Transverse colon (tissue), 4 donors: ENCODE data around the gene PLEKHA6. TPM values are rescaled to one million over a fixed set of nuclear protein-coding genes. Genes with fewer than 3 reads are reported as not detected.
A peak's percentile ranks its signal among the peaks of the same experiment; 100 is the strongest.

Experiments used
- DNase-seq: peaks from one replicate; pipeline ENCODE4 v3.0.0-alpha.2; 2019
- H3K27ac ChIP-seq, 4 donors: fragments of 200-600 bp; sonication (generic); 2 replicates each; pipeline ENCODE4 v1.5.1; 2016 to 2018; ENCODE audit warnings: inconsistent platforms in 4 of 4
- H3K27me3 ChIP-seq: fragments of 200-600 bp; sonication (generic); 2 replicates; pipeline ENCODE4 v1.5.1; 2017; ENCODE audit warnings: inconsistent platforms
- H3K36me3 ChIP-seq, 4 donors: fragments of 200-600 bp; sonication (generic); 2 replicates each; pipeline ENCODE4 v1.5.1; 2017 to 2019; ENCODE audit warnings: inconsistent platforms in 4 of 4
- H3K4me1 ChIP-seq, 4 donors: fragments of 200-600 bp; sonication (generic); 2 replicates each; pipeline ENCODE4 v1.5.1; 2017 to 2020; ENCODE audit warnings: inconsistent platforms in 4 of 4
- H3K4me3 ChIP-seq, 4 donors: fragments of 200-600 bp; sonication (generic); 1 replicate in 1 of 4; 2 replicates in 3 of 4; pipeline versions ENCODE4 v1.5.1 to v1.6.1; 2017 to 2019; ENCODE audit warnings: inconsistent platforms in 4 of 4
- H3K9me3 ChIP-seq, 2 donors: fragments of 200-600 bp; sonication (generic); 2 replicates each; pipeline ENCODE4 v1.5.1; 2017 to 2019; ENCODE audit warnings: inconsistent platforms in 2 of 2
- EP300 ChIP-seq: sonication (generic); formaldehyde crosslinking; IDR thresholded peaks from one replicate; pipeline ENCODE4 v1.6.1; 2017; ENCODE audit warnings: antibody characterized with exemption, low read depth
- POLR2A ChIP-seq: fragments of 450-650 bp; IDR thresholded peaks from one replicate; pipeline ENCODE4 v1.6.1; 2016; ENCODE audit warnings: antibody characterized with exemption, mild to moderate bottlenecking, moderate library complexity
- POLR2AphosphoS5 ChIP-seq, 3 donors: sonication (generic); formaldehyde crosslinking; IDR thresholded peaks; one replicate each; pipeline ENCODE4 v1.6.1; 2016; ENCODE audit warnings: antibody characterized with exemption in 3 of 3
- WGBS, 2 donors: methylation state at CpG; one replicate each; pipeline ENCODE4 v1.1.5; 2018; ENCODE audit warnings: low coverage in 1 of 2; 5-methylcytosine and 5-hydroxymethylcytosine counted together
- in situ Hi-C, 4 donors: fragments of 200-750 bp; cut with MboI; loops; one replicate each; pipeline versions ENCODE4 v1.15.0 to v1.15.1; 2017; ENCODE audit warnings: low sequenced_read_pairs in 3 of 4, low pct_ligation_motif_present in 1 of 4, low pct_unique_long_range_greater_than_20kb in 1 of 4
- intact Hi-C: fragments of 100-400 bp; cut with DNase I; formaldehyde crosslinking; loops from one replicate; pipeline ENCODE4 v1.15.1; 2023; ENCODE audit warnings: low total_unique reads
- total RNA-seq, 4 donors: library from RNA; depleted of rRNA; stranded (reverse); fragments of >200 nt; gene quantifications; one replicate each; pipeline ENCODE4 v1.1.0, GENCODE V29; 2016
- TF ChIP-seq, protein P1 (sequence below), 5 experiments: fragments of 200-600 bp in 3 of 5; fragments of 450-650 bp in 2 of 5; sonication (generic) in 3 of 5; IDR thresholded peaks; 1 replicate in 2 of 5; 2 replicates in 3 of 5; pipeline ENCODE4 v1.5.1; 2016 to 2017; ENCODE audit warnings: antibody characterized with exemption in 5 of 5, inconsistent platforms in 3 of 5, mild to moderate bottlenecking in 2 of 5, moderate library complexity in 1 of 5

Gene PLEKHA6
- total RNA-seq, 4 donors from 2014 or later = 58.7 to 209 (median 97.9) TPM

DNA sequence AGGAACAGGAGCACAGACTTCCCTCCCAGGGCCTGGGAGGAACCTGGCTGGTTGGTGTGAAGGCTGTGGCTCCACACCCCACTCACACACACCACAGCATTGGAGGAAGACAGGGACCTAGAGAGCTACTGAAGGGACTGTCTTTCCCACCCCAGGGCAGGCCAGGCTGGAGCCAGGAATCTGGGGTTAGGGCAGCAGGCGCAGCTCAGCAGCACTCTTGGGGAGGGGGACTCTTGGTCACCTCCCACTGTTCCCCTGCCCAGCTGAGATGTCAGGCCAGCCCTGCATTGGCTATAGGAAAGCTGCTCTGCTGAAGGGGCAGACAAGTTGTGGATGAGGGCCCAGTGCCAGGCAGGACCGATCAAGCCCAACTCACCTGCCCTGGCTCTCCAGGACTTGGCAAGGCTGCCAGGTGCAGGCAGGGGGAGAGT is 1.6 kb upstream of the PLEKHA6 start:
- Histone ChIP-seq H3K4me3 (no peak overlapping the region), H3K27me3 (no peaks in the 10 kb centered on the region), H3K9me3 (no peaks in the 10 kb centered on the region), H3K27ac (no peak overlapping the region), H3K4me1 (peaks cover 6 to 22% (median 14%) of the 10 kb centered on the region in 4 donors), H3K36me3 (no peaks in the 10 kb centered on the region)
- no peak for DNase-seq
- intact Hi-C loops = no loop called here
- TF ChIP-seq, protein P1, sequence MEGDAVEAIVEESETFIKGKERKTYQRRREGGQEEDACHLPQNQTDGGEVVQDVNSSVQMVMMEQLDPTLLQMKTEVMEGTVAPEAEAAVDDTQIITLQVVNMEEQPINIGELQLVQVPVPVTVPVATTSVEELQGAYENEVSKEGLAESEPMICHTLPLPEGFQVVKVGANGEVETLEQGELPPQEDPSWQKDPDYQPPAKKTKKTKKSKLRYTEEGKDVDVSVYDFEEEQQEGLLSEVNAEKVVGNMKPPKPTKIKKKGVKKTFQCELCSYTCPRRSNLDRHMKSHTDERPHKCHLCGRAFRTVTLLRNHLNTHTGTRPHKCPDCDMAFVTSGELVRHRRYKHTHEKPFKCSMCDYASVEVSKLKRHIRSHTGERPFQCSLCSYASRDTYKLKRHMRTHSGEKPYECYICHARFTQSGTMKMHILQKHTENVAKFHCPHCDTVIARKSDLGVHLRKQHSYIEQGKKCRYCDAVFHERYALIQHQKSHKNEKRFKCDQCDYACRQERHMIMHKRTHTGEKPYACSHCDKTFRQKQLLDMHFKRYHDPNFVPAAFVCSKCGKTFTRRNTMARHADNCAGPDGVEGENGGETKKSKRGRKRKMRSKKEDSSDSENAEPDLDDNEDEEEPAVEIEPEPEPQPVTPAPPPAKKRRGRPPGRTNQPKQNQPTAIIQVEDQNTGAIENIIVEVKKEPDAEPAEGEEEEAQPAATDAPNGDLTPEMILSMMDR (IDR thresholded peaks at IDR 0.05) = no peak
- TF ChIP-seq EP300 = no peak
- TF ChIP-seq POLR2AphosphoS5 (IDR thresholded peaks at IDR 0.05) = no peak
- TF ChIP-seq POLR2A = no peak
- 75% methylated on average over 2 of the region's 2 CpGs; no CpG with 5 or more reads in 1 of the 2 donors for WGBS, 2 donors
- in situ Hi-C loops = loop anchor here (5.0 to 25.0 kb wide), 6 partner anchors 94 to 499 kb away; partner anchors contain the start of genes REN (in 4 of the 4) and SNRPE (in 3 of the 4)

DNA sequence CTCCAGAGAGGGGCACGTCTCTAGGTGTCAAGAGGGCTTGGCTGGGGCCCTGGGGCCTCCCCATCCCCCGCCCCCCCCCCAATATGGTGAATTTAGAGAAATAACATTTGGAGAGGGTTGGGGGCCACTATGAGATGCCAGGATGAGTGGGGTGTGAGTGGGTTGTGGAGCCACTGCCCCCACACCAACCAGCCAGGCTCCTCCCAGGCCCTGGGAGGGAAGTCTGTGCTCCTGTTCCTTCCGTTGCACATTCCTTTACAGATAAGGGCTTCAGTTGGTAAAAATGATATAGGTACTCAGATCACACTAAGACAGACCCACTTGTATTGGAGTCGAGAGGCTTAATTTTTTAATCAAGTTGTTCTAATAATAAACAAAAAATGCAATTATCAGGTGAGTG is 585 bp upstream of the PLEKHA6 start:
- in situ Hi-C loops = loop anchor here (5.0 to 25.0 kb wide), 6 partner anchors 93 to 498 kb away; partner anchors contain the start of genes REN (in 4 of the 4) and SNRPE (in 3 of the 4)
- Histone ChIP-seq H3K27ac (no peak overlapping the region), H3K9me3 (no peaks in the 10 kb centered on the region), H3K36me3 (no peaks in the 10 kb centered on the region), H3K4me1 (peaks cover 6 to 22% (median 14%) of the 10 kb centered on the region in 4 donors), H3K4me3 (no peak overlapping the region), H3K27me3 (no peaks in the 10 kb centered on the region)
- TF ChIP-seq EP300 (no peak), POLR2AphosphoS5 (IDR thresholded peaks at IDR 0.05) (no peak), POLR2A (no peak)
- TF ChIP-seq, protein P1 (IDR thresholded peaks at IDR 0.05) = no peak
- intact Hi-C loops = no loop called here
- no peak for DNase-seq
- 60 to 81% methylated on average over 2 to 4 of the region's 4 CpGs for WGBS, 2 donors

DNA sequence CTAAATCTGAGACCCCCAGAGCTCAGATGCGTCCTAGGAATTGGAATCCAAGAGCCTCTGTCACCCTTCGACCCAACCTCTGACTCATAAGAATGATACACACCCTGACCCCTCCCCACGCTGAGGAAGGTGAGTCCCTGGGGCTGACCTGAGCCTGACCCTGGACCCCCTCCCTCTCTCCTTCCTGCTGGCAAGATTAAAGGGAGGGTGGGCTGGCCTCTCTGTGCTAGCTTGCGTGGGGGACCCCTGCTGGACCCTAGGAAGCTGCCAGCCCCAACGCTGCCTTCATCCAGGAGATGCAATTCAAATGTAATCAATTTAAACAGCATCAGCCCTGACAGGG is 627 bp downstream of the PLEKHA6 start:
- Histone ChIP-seq H3K4me3 (no peak overlapping the region), H3K36me3 (no peaks in the 10 kb centered on the region), H3K4me1 (peaks cover 6 to 14% (median 11%) of the 10 kb centered on the region in 4 donors), H3K27me3 (no peaks in the 10 kb centered on the region), H3K9me3 (no peaks in the 10 kb centered on the region), H3K27ac (no peak overlapping the region)
- in situ Hi-C loops = loop anchor here (25.0 kb wide), 2 partner anchors 97 to 497 kb away; partner anchors contain the start of gene SNRPE (in 3 of the 4)
- TF ChIP-seq, protein P1 (IDR thresholded peaks at IDR 0.05) = no peak
- TF ChIP-seq POLR2A = no peak
- TF ChIP-seq POLR2AphosphoS5 (IDR thresholded peaks at IDR 0.05) = no peak
- TF ChIP-seq EP300 = no peak
- intact Hi-C loops = no loop called here
- 42 to 54% methylated on average over 2 to 5 of the region's 5 CpGs for WGBS, 2 donors
- DNase-seq = no peak

DNA sequence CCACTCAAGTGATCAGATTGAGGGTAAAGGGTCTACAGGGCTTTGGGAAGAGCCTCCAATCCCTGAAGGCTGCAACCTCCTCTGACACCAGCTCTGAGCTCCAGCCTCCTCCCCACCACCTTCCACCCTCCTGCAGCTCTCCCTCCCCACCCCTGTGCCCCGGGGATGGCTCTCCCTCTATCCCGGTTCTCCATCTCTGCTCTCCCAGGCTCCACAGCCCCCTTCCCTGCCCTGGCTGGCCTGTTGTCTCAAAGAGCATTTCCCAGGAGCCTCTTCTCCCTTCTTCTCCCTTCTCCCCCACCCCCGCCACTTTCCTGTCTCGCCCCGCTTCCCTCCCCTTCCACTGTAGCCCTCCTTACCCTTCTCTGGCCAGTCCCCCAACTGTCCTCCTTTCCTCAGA is 1.1 kb downstream of the PLEKHA6 start:
- 67% methylated on average over 1 to 5 of the region's 5 CpGs for WGBS, 2 donors
- in situ Hi-C loops = loop anchor here (25.0 kb wide), 2 partner anchors 96 to 496 kb away; partner anchors contain the start of gene SNRPE (in 3 of the 4)
- Histone ChIP-seq H3K27ac (peak overlapping the region in 1 of 4 donors; percentile 3), H3K27me3 (no peaks in the 10 kb centered on the region), H3K9me3 (no peaks in the 10 kb centered on the region), H3K36me3 (no peaks in the 10 kb centered on the region), H3K4me3 (no peak overlapping the region), H3K4me1 (peaks cover 6 to 10% (median 8%) of the 10 kb centered on the region in 4 donors)
- intact Hi-C loops = no loop called here
- DNase-seq = no peak
- TF ChIP-seq, protein P1 (IDR thresholded peaks at IDR 0.05) = no peak
- TF ChIP-seq POLR2A = no peak
